ENCODE data around the gene FZD1.

GRCh38 chr7:91233212-91233611, 31.0 kb upstream of the FZD1 start:
- TF ChIP-seq CTCF (conservative IDR thresholded peaks at IDR 0.05 in 1 of 2, IDR thresholded peaks at IDR 0.05 in 1 of 2; ENCODE audit: low read depth in 1 of 2, low read length in 2 of 2), result no peak
- TF ChIP-seq EZH2 (IDR thresholded peaks at IDR 0.05; ENCODE audit: low read length, missing control alignments), result no peak

Data from fibroblast of lung (primary cell).